Stimulated activated CD4-positive, alpha-beta T cell treated with anti-CD3 and anti-CD28 coated beads, TNF-alpha, amount 100 ng/mL, for 4 hours (primary cell): Measurements from ENCODE around the gene MX2.

ENCODE experiments used
- DNase-seq, 3 experiments: peaks; one replicate each; pipeline ENCODE4 v3.0.0-alpha.2; 2020; ENCODE audit warnings: low read depth in 3 of 3

MX2 gene

GRCh38 chr21:41437729-41438128, 75.9 kb downstream of the MX2 start:
- no peak for DNase-seq

- DNase-seq, result no peak
These were observed 76.7 kb downstream of the MX2 start for GRCh38 chr21:41438425-41439113.

GRCh38 chr21:41439248-41439647, 77.4 kb downstream of the MX2 start:
- DNase-seq, result no peak

GRCh38 chr21:41441546-41441945, 79.7 kb downstream of the MX2 start:
- DNase-seq, result no peak

- DNase-seq, result no peak
These were observed 80.8 kb downstream of the MX2 start for GRCh38 chr21:41442481-41443186.

GRCh38 chr21:41443562-41443961, 81.7 kb downstream of the MX2 start:
- DNase-seq, result no peak

GRCh38 chr21:41444703-41445464, 83.1 kb downstream of the MX2 start:
- DNase-seq, result no peak

- no peak for DNase-seq
These were observed 83.6 kb downstream of the MX2 start for GRCh38 chr21:41445465-41445862.

GRCh38 chr21:41446586-41446985, 84.8 kb downstream of the MX2 start:
- DNase-seq, result no peak

- no peak for DNase-seq
These were observed 85.5 kb downstream of the MX2 start for GRCh38 chr21:41447356-41447755.

GRCh38 chr21:41449613-41450012, 87.8 kb downstream of the MX2 start:
- no peak for DNase-seq

- no peak for DNase-seq
These were observed 90.2 kb downstream of the MX2 start for GRCh38 chr21:41451753-41452676.

GRCh38 chr21:41453198-41453597, 91.4 kb downstream of the MX2 start:
- DNase-seq, result no peak

- DNase-seq, result no peak
These were observed 91.9 kb downstream of the MX2 start for GRCh38 chr21:41453761-41454160.

- DNase-seq, result no peak
These were observed 96.3 kb downstream of the MX2 start for GRCh38 chr21:41458121-41458520.

GRCh38 chr21:41458559-41458958, 96.7 kb downstream of the MX2 start:
- DNase-seq, result no peak
